Body of pancreas (tissue), 4 donors: ENCODE measurements around the gene CNTNAP2.

ENCODE experiments used
- POLR2A ChIP-seq, 3 donors: fragments of 450-650 bp; IDR thresholded peaks; one replicate each; pipeline ENCODE4 v1.6.1; 2016; ENCODE audit warnings: antibody characterized with exemption in 3 of 3, mild to moderate bottlenecking in 2 of 3
- TF ChIP-seq, protein P1 (sequence below), 7 experiments: fragments of 450-650 bp in 4 of 7; fragments of 200-600 bp in 3 of 7; sonication (generic) in 3 of 7; IDR thresholded peaks; one replicate each; pipeline ENCODE4 v1.5.1; 2016 to 2019; ENCODE audit warnings: antibody characterized with exemption in 7 of 7

DNA sequence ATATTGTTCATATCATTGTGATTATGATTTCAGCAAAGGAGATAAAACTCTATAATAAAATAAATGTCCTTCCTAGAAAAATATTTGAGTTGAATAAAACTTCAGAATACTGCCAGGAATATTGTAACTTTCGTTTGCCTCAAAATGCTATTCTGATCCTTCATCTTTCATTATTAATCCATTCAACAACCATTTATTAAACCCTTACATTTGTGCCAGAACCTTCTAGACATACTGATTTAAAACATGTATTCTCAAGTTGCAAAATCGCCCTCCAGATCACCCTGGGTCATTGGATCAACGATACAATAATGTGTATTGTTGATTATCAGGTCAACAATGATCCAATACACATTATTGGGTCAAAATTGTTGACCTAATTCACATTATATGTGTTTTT is 759.8 kb downstream of the CNTNAP2 start:
- no peak for TF ChIP-seq POLR2A (IDR thresholded peaks at IDR 0.05)
- TF ChIP-seq, protein P1, sequence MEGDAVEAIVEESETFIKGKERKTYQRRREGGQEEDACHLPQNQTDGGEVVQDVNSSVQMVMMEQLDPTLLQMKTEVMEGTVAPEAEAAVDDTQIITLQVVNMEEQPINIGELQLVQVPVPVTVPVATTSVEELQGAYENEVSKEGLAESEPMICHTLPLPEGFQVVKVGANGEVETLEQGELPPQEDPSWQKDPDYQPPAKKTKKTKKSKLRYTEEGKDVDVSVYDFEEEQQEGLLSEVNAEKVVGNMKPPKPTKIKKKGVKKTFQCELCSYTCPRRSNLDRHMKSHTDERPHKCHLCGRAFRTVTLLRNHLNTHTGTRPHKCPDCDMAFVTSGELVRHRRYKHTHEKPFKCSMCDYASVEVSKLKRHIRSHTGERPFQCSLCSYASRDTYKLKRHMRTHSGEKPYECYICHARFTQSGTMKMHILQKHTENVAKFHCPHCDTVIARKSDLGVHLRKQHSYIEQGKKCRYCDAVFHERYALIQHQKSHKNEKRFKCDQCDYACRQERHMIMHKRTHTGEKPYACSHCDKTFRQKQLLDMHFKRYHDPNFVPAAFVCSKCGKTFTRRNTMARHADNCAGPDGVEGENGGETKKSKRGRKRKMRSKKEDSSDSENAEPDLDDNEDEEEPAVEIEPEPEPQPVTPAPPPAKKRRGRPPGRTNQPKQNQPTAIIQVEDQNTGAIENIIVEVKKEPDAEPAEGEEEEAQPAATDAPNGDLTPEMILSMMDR (IDR thresholded peaks at IDR 0.05) = no peak
